Upper lobe of left lung (tissue), 6 donors: ENCODE results near the gene ZFP91. TPM values are rescaled to one million over a fixed set of nuclear protein-coding genes. Genes with fewer than 3 reads are reported as not detected.

Experiments used
- ATAC-seq, 2 donors: fragments of 200-7000 bp; cut with Tn5 transposase; one replicate each; pipeline ENCODE4 v1.9.1; 2022; ENCODE audit warnings: mild to moderate bottlenecking in 2 of 2, moderate library complexity in 2 of 2; ENCODE audit not compliant: low FRiP score in 2 of 2
- DNase-seq, 2 donors: peaks; one replicate each; pipeline ENCODE4 v3.0.0-alpha.2; 2019 to 2020
- H3K27ac ChIP-seq, 4 donors: fragments of 200-600 bp; sonication (generic); one replicate each; pipeline ENCODE4 v1.5.1; 2016 to 2019
- H3K27me3 ChIP-seq, 4 donors: fragments of 200-600 bp; sonication (generic); one replicate each; pipeline ENCODE4 v1.5.1; 2017 to 2019
- H3K36me3 ChIP-seq, 4 donors: fragments of 200-600 bp; sonication (generic); one replicate each; pipeline ENCODE4 v1.5.1; 2016 to 2019
- H3K4me1 ChIP-seq, 4 donors: fragments of 200-600 bp; sonication (generic); one replicate each; pipeline ENCODE4 v1.5.1; 2018 to 2019
- H3K4me3 ChIP-seq, 4 donors: fragments of 200-600 bp; sonication (generic); one replicate each; pipeline ENCODE4 v1.5.1; 2017 to 2019; ENCODE audit warnings: mild to moderate bottlenecking in 2 of 4, moderate library complexity in 1 of 4
- H3K9me3 ChIP-seq, 4 donors: fragments of 200-600 bp; sonication (generic); one replicate each; pipeline ENCODE4 v1.5.1; 2018 to 2019
- CTCF ChIP-seq, 6 experiments: fragments of 450-650 bp in 4 of 6; fragments of 200-600 bp in 2 of 6; sonication (generic) in 2 of 6; IDR thresholded peaks; one replicate each; pipeline ENCODE4 v1.5.1; 2016 to 2019; ENCODE audit warnings: antibody characterized with exemption in 6 of 6
- EP300 ChIP-seq, 4 donors: sonication (generic); formaldehyde crosslinking; IDR thresholded peaks; one replicate each; pipeline ENCODE4 v1.5.1; 2017; ENCODE audit warnings: antibody characterized with exemption in 4 of 4, control low read depth in 2 of 4
- POLR2A ChIP-seq, 4 donors: fragments of 450-650 bp; IDR thresholded peaks; one replicate each; pipeline ENCODE4 v1.5.1; 2016 to 2017; ENCODE audit warnings: antibody characterized with exemption in 4 of 4, mild to moderate bottlenecking in 2 of 4
- POLR2AphosphoS5 ChIP-seq, 2 donors: sonication (generic); formaldehyde crosslinking; IDR thresholded peaks; one replicate each; pipeline ENCODE4 v1.5.1; 2017; ENCODE audit warnings: antibody characterized with exemption in 2 of 2
- WGBS, 2 donors: methylation state at CpG; one replicate each; pipeline ENCODE4 v1.1.5; 2017 to 2018; 5-methylcytosine and 5-hydroxymethylcytosine counted together
- total RNA-seq, 6 donors: library from RNA; depleted of rRNA in 4 of 6; stranded (reverse); fragments of >200 nt in 4 of 6; gene quantifications; one replicate each; pipeline versions ENCODE4 v1.1.0 to v1.2.1, GENCODE V29; 2016 to 2021
- donor health status: DM: no; HTN: no; CAD: no; lungs with moderate emphysema.
- donor health status: DM: no; HTN: yes; CAD: no; lungs with severe emphysema.

The ZFP91 gene
- total RNA-seq, 6 donors from 2014 or later, result 21.0 to 53.2 (median 40.9) TPM

- DNase-seq, result no peak
- TF ChIP-seq POLR2AphosphoS5 (IDR thresholded peaks at IDR 0.05), result no peak
- no peak for TF ChIP-seq CTCF (IDR thresholded peaks at IDR 0.05)
- no peak for TF ChIP-seq EP300 (IDR thresholded peaks at IDR 0.05)
- TF ChIP-seq POLR2A (IDR thresholded peaks at IDR 0.05), result no peak
- Histone ChIP-seq H3K36me3 (no peaks in the 10 kb centered on the region), H3K4me3 (no peak overlapping the region), H3K9me3 (no peaks in the 10 kb centered on the region), H3K27me3 (no peaks in the 10 kb centered on the region), H3K4me1 (no peaks in the 10 kb centered on the region), H3K27ac (no peak overlapping the region)
- ATAC-seq, result no peak
- WGBS, 2 donors, result 65 to 74% methylated on average over 2 of the region's 2 CpGs
Observed at GRCh38 chr11:58656348-58656747, 77.5 kb downstream of the ZFP91 start.

GRCh38 chr11:58658623-58659022 lies 79.8 kb downstream of the ZFP91 start:
- no peaks in the 10 kb centered on the region for H3K27me3 ChIP-seq
- TF ChIP-seq CTCF (IDR thresholded peaks at IDR 0.05), result no peak
- TF ChIP-seq POLR2A (IDR thresholded peaks at IDR 0.05), result no peak
- TF ChIP-seq EP300 (IDR thresholded peaks at IDR 0.05), result no peak
- TF ChIP-seq POLR2AphosphoS5 (IDR thresholded peaks at IDR 0.05), result no peak
- no peak for DNase-seq
- no peaks in the 10 kb centered on the region for H3K4me1 ChIP-seq
- H3K4me3 ChIP-seq, result no peak overlapping the region
- no peak overlapping the region for H3K27ac ChIP-seq
- no peak for ATAC-seq
- H3K36me3 ChIP-seq, result no peaks in the 10 kb centered on the region
- 68 to 82% methylated on average over 2 to 3 of the region's 3 CpGs for WGBS, 2 donors
- H3K9me3 ChIP-seq, result no peaks in the 10 kb centered on the region

GRCh38 chr11:58659404-58659803 lies 80.5 kb downstream of the ZFP91 start:
- Histone ChIP-seq H3K4me1 (no peaks in the 10 kb centered on the region), H3K27ac (no peak overlapping the region), H3K9me3 (no peaks in the 10 kb centered on the region), H3K36me3 (no peaks in the 10 kb centered on the region), H3K4me3 (no peak overlapping the region), H3K27me3 (no peaks in the 10 kb centered on the region)
- 76 to 85% methylated on average over 2 of the region's 2 CpGs for WGBS, 2 donors
- no peak for TF ChIP-seq EP300 (IDR thresholded peaks at IDR 0.05)
- TF ChIP-seq POLR2AphosphoS5 (IDR thresholded peaks at IDR 0.05), result no peak
- DNase-seq (no peak), ATAC-seq (no peak)

GRCh38 chr11:58659910-58660570 lies 81.2 kb downstream of the ZFP91 start:
- ATAC-seq (no peak), DNase-seq (no peak)
- no peaks in the 10 kb centered on the region for H3K4me1 ChIP-seq
- WGBS, 2 donors, result 71 to 76% methylated on average over 5 of the region's 5 CpGs
- TF ChIP-seq POLR2AphosphoS5 (IDR thresholded peaks at IDR 0.05), result no peak
- no peak for TF ChIP-seq CTCF (IDR thresholded peaks at IDR 0.05)
- no peak for TF ChIP-seq EP300 (IDR thresholded peaks at IDR 0.05)
- TF ChIP-seq POLR2A (IDR thresholded peaks at IDR 0.05), result no peak
- H3K4me3 ChIP-seq, result no peak overlapping the region
- H3K27ac ChIP-seq, result no peak overlapping the region
- H3K27me3 ChIP-seq, result no peaks in the 10 kb centered on the region
- no peaks in the 10 kb centered on the region for H3K9me3 ChIP-seq
- H3K36me3 ChIP-seq, result no peaks in the 10 kb centered on the region

Other genes starting within 250 kb of the ZFP91 start
- not detected for gene OR5B17, start 220.0 kb upstream of the ZFP91 start, total RNA-seq
- not detected for gene OR5B3, start 172.2 kb upstream of the ZFP91 start, total RNA-seq
- gene OR5B2, start 150.9 kb upstream of the ZFP91 start, total RNA-seq, result not detected
- gene OR5B12, start 136.8 kb upstream of the ZFP91 start, total RNA-seq, result not detected
- gene OR5B21, start 71.0 kb upstream of the ZFP91 start, total RNA-seq, result not detected
- 10 to 100 TPM; 17.2 to 52.8 (median 34.1) TPM for gene LPXN, start 3.2 kb upstream of the ZFP91 start, total RNA-seq
- gene CNTF, start 43.6 kb downstream of the ZFP91 start, total RNA-seq, result 1 to 10 TPM in 5 of 6 donors, under 1 TPM in 1; 0.33 to 5.4 (median 1.4) TPM
- gene GLYAT, start 152.9 kb downstream of the ZFP91 start, total RNA-seq, result not detected